ENCODE measurements around the gene UTP3. TPM values are rescaled to one million over a fixed set of nuclear protein-coding genes. Genes with fewer than 3 reads are reported as not detected.
A peak's percentile ranks its signal among the peaks of the same experiment; 100 is the strongest.

Gene UTP3
- total and polyA plus RNA-seq, 9 of the 15 experiments (the other 6 are each of a cell fraction or from before 2014, with no cell fraction given): 11.9 to 69.3 (median 34.0) TPM

DNA sequence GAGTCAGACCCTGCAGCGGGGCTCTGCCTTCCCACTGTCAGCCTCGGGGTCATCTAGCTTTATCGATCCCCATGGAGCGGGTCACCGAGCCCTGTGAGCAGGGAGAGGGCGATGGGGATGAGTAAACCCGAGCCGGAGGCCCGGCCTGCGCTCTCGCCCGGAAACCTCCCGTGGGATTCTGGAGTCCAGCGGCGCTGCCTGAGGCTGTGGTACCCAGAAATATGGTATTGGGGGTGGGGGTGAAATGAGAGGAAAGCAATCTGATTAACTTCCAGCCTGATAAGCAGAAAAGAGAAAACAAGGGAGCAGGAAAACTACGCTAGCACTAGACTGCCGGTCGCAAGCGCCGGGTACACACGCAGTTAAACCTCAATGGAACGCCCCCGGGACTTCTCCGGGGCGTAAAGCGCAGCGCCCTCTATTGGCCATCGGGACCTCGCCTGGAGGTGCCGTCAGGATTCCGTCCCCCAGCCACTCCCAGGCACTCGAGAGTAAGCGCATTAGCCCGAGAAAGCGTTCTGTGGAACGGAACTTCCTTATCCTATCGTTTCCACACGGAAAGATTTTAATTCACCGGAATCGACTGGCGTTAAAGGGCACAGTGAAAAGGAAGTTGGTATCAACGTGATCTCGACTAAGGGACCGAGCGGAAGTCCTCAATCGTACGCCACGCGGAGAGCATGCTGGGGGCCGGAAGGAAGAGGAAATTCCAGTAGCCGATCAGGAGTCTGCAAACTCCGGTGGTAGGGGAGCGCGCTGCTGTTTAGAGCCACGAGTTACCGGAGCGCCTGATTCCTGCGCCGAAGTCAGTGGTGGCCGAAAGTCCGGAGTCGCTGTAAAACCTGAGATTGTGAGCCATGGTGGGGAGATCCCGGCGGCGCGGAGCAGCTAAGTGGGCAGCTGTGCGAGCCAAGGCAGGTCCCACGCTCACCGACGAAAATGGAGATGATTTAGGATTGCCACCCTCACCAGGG lies at the start of gene UTP3 (continued):
- no peak for TF ChIP-seq FOS (IDR thresholded peaks at IDR 0.05; ENCODE audit: extremely low read depth, insufficient read length)
- TF ChIP-seq MCM7 (IDR thresholded peaks at IDR 0.05): no peak
- peak; percentile 98 for TF ChIP-seq ETV1 (tag; conservative IDR thresholded peaks at IDR 0.05; ENCODE audit: low read depth)
- peak; percentile 88 for TF ChIP-seq NFATC3 (IDR thresholded peaks at IDR 0.05)
- TF ChIP-seq, protein P1, sequence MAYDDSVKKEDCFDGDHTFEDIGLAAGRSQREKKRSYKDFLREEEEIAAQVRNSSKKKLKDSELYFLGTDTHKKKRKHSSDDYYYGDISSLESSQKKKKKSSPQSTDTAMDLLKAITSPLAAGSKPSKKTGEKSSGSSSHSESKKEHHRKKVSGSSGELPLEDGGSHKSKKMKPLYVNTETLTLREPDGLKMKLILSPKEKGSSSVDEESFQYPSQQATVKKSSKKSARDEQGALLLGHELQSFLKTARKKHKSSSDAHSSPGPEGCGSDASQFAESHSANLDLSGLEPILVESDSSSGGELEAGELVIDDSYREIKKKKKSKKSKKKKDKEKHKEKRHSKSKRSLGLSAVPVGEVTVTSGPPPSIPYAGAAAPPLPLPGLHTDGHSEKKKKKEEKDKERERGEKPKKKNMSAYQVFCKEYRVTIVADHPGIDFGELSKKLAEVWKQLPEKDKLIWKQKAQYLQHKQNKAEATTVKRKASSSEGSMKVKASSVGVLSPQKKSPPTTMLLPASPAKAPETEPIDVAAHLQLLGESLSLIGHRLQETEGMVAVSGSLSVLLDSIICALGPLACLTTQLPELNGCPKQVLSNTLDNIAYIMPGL (CRISPR knock-in tag; IDR thresholded peaks at IDR 0.05): peak; percentile 87
- TF ChIP-seq ZNF217 (CRISPR knock-in tag; IDR thresholded peaks at IDR 0.05): no peak
- no peak for TF ChIP-seq ZNF311 (CRISPR knock-in tag; IDR thresholded peaks at IDR 0.05)
- TF ChIP-seq HDAC8 (tag; IDR thresholded peaks at IDR 0.05): no peak
- no peak for TF ChIP-seq ZNF551 (CRISPR knock-in tag; IDR thresholded peaks at IDR 0.05)
- peak; percentile 12 for TF ChIP-seq DACH1 (IDR thresholded peaks at IDR 0.05; ENCODE audit: partially characterized antibody)
- TF ChIP-seq TEAD2 (tag; IDR thresholded peaks at IDR 0.05): no peak
- no peak for TF ChIP-seq GATAD2A (IDR thresholded peaks at IDR 0.05)
- TF ChIP-seq MTA3 (IDR thresholded peaks at IDR 0.05; ENCODE audit: borderline replicate concordance): peak; percentile 95
- peak; percentile 71 for TF ChIP-seq SIN3B (IDR thresholded peaks at IDR 0.05; ENCODE audit: low read depth)
- no peak for TF ChIP-seq ZNF699 (CRISPR knock-in tag; IDR thresholded peaks at IDR 0.05; ENCODE audit: insufficient replicate concordance)
- no peak for TF ChIP-seq HDGF (IDR thresholded peaks at IDR 0.05)
- TF ChIP-seq MBD2 (IDR thresholded peaks at IDR 0.05; ENCODE audit: borderline replicate concordance, low read depth): peak; percentile 86; the same call in 1 of the 2 replicates
- no peak for TF ChIP-seq ZC3H4 (CRISPR knock-in tag; IDR thresholded peaks at IDR 0.05; ENCODE audit: borderline replicate concordance)
- TF ChIP-seq FOXM1 (IDR thresholded peaks at IDR 0.05; ENCODE audit: low read depth): peak; percentile 71; the same call in 1 of the 2 replicates
- no peak for TF ChIP-seq FOXM1 (CRISPR knock-in tag; IDR thresholded peaks at IDR 0.05; ENCODE audit: low read depth)
- TF ChIP-seq ZC3H11A (IDR thresholded peaks at IDR 0.05; ENCODE audit: low read depth, low read length): peak; percentile 91; the same call in 1 of the 2 replicates
- TF ChIP-seq, protein P2, sequence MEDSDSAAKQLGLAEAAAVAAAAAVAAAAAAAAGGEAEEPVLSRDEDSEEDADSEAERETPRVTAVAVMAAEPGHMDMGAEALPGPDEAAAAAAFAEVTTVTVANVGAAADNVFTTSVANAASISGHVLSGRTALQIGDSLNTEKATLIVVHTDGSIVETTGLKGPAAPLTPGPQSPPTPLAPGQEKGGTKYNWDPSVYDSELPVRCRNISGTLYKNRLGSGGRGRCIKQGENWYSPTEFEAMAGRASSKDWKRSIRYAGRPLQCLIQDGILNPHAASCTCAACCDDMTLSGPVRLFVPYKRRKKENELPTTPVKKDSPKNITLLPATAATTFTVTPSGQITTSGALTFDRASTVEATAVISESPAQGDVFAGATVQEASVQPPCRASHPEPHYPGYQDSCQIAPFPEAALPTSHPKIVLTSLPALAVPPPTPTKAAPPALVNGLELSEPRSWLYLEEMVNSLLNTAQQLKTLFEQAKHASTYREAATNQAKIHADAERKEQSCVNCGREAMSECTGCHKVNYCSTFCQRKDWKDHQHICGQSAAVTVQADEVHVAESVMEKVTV (CRISPR knock-in tag; IDR thresholded peaks at IDR 0.05): 0 out of 2 replicates have a peak, but pooled peaks have one; percentile 33
- peak; percentile 62; the same call in 1 of the 2 replicates for TF ChIP-seq ELF4 (CRISPR knock-in tag; IDR thresholded peaks at IDR 0.05)
- no peak for TF ChIP-seq NONO (IDR thresholded peaks at IDR 0.05; ENCODE audit: low read depth in 2 of 2, low read length in 1 of 2)
- TF ChIP-seq CGGBP1 (CRISPR knock-in tag; IDR thresholded peaks at IDR 0.05): 0 out of 2 replicates have a peak, but pooled peaks have one; percentile 4
- TF ChIP-seq PTBP1 (IDR thresholded peaks at IDR 0.05; ENCODE audit: low read depth, low read length): 0 out of 2 replicates have a peak, but pooled peaks have one; percentile 22
- no peak for TF ChIP-seq LARP7 (IDR thresholded peaks at IDR 0.05)
- no peak for TF ChIP-seq SRSF3 (IDR thresholded peaks at IDR 0.05; ENCODE audit: insufficient read depth, low read length)

Measured in K562 (cell line).